Esophagus squamous epithelium (tissue), 4 donors: Measurements from ENCODE around the gene FAM107B.

ENCODE experiments used
- CTCF ChIP-seq, 6 experiments: fragments of 450-650 bp in 4 of 6; fragments of 200-600 bp in 2 of 6; sonication (generic) in 2 of 6; IDR thresholded peaks; one replicate each; pipeline ENCODE4 v1.5.1; 2016 to 2019; ENCODE audit warnings: antibody characterized with exemption in 6 of 6, mild to moderate bottlenecking in 4 of 6, moderate library complexity in 4 of 6
- POLR2A ChIP-seq, 4 donors: fragments of 450-650 bp; IDR thresholded peaks; one replicate each; pipeline ENCODE4 v1.6.1; 2017; ENCODE audit warnings: antibody characterized with exemption in 4 of 4, mild to moderate bottlenecking in 4 of 4, moderate library complexity in 3 of 4

GRCh38 chr10:14580671-14581332, 193.9 kb downstream of the FAM107B start:
- TF ChIP-seq CTCF (IDR thresholded peaks at IDR 0.05) (no peak), POLR2A (IDR thresholded peaks at IDR 0.05) (no peak)
